Lower leg skin (tissue), 3 donors: Measurements from ENCODE around the gene MAGEA2B.

Experiments
- POLR2A ChIP-seq, 2 donors: fragments of 450-650 bp; IDR thresholded peaks; one replicate each; pipeline ENCODE4 v1.6.1; 2016 to 2017; ENCODE audit warnings: antibody characterized with exemption in 2 of 2, mild to moderate bottlenecking in 1 of 2, moderate library complexity in 1 of 2
- TF ChIP-seq, protein P1 (sequence below), 3 donors: fragments of 450-650 bp; IDR thresholded peaks; one replicate each; pipeline ENCODE4 v1.5.1; 2016; ENCODE audit warnings: antibody characterized with exemption in 3 of 3, mild to moderate bottlenecking in 3 of 3, moderate library complexity in 2 of 3

DNA sequence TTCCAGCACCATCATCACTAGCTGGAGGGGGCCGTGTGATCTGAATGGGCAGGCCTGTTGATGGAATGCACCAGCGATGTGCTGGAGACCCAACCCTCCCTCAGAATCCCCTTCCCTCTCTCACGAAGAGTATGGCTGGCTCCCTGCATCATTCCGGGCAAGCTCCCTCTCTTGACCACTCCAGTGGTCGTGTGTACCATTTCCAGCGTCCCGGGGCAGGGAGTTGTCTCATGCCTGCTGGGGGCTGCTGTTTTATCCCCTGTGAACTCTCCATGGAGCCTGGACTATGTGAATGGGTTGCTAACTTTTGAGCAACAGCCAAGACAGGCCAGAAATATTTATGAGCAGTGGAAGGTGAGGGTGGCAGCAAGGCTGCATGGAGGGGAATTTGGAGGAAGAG, 11.0 kb downstream of the MAGEA2B start:
- no peak for TF ChIP-seq POLR2A (IDR thresholded peaks at IDR 0.05)
- TF ChIP-seq, protein P1, sequence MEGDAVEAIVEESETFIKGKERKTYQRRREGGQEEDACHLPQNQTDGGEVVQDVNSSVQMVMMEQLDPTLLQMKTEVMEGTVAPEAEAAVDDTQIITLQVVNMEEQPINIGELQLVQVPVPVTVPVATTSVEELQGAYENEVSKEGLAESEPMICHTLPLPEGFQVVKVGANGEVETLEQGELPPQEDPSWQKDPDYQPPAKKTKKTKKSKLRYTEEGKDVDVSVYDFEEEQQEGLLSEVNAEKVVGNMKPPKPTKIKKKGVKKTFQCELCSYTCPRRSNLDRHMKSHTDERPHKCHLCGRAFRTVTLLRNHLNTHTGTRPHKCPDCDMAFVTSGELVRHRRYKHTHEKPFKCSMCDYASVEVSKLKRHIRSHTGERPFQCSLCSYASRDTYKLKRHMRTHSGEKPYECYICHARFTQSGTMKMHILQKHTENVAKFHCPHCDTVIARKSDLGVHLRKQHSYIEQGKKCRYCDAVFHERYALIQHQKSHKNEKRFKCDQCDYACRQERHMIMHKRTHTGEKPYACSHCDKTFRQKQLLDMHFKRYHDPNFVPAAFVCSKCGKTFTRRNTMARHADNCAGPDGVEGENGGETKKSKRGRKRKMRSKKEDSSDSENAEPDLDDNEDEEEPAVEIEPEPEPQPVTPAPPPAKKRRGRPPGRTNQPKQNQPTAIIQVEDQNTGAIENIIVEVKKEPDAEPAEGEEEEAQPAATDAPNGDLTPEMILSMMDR (IDR thresholded peaks at IDR 0.05) = no peak
